HG03457 (cell line): ENCODE measurements around the gene CTH.
"Not testable (repeated sequence)": the region's sequence is repeated elsewhere in the genome, so short reads cannot be mapped to it uniquely, and the experiment has no call there.

Experiments used
- ATAC-seq: cut with Tn5 transposase; IDR thresholded peaks from one replicate; pipeline ENCODE4 v1.9.1; 2021; ENCODE audit warnings: moderate number of reproducible peaks; ENCODE audit not compliant: unreplicated experiment

The CTH gene

GRCh38 chr1:70410604-70411359, at the start of gene CTH:
CTH (plus strand) TSS chr1:70411268; CDS start chr1:70411416, 148 bp downstream.
- ATAC-seq: peak; percentile 98

- no peak for ATAC-seq
Observed at GRCh38 chr1:70361727-70362398, 49.2 kb upstream of the CTH start.

GRCh38 chr1:70364439-70364838, 46.6 kb upstream of the CTH start:
- no peak for ATAC-seq

- ATAC-seq: not testable (repeated sequence)
Observed at GRCh38 chr1:70366425-70366952, 44.6 kb upstream of the CTH start.

- ATAC-seq: not testable (repeated sequence)
Observed at GRCh38 chr1:70366997-70367396, 44.1 kb upstream of the CTH start.

GRCh38 chr1:70367397-70367796, 43.7 kb upstream of the CTH start:
- ATAC-seq: not testable (repeated sequence)

GRCh38 chr1:70371586-70371985, 39.5 kb upstream of the CTH start:
- not testable (repeated sequence) for ATAC-seq

GRCh38 chr1:70372426-70372825, 38.6 kb upstream of the CTH start:
- ATAC-seq: no peak

- not testable (repeated sequence) for ATAC-seq
Observed at GRCh38 chr1:70373580-70373979, 37.5 kb upstream of the CTH start.

- no peak for ATAC-seq
Observed at GRCh38 chr1:70376196-70376595, 34.9 kb upstream of the CTH start.

- peak; percentile 75 for ATAC-seq
Observed at GRCh38 chr1:70382682-70383081, 28.4 kb upstream of the CTH start.

- ATAC-seq: no peak
Observed at GRCh38 chr1:70383483-70383882, 27.6 kb upstream of the CTH start.

- ATAC-seq: no peak
Observed at GRCh38 chr1:70384542-70384941, 26.5 kb upstream of the CTH start.

GRCh38 chr1:70385477-70385876, 25.6 kb upstream of the CTH start:
- ATAC-seq: no peak

GRCh38 chr1:70386121-70386520, 24.9 kb upstream of the CTH start:
- no peak for ATAC-seq

GRCh38 chr1:70387507-70387906, 23.6 kb upstream of the CTH start:
- no peak for ATAC-seq

GRCh38 chr1:70392626-70393025, 18.4 kb upstream of the CTH start:
- no peak for ATAC-seq

GRCh38 chr1:70396607-70397006, 14.5 kb upstream of the CTH start:
- no peak for ATAC-seq

GRCh38 chr1:70397013-70397412, 14.1 kb upstream of the CTH start:
- no peak for ATAC-seq

- no peak for ATAC-seq
Observed at GRCh38 chr1:70400335-70400734, 10.7 kb upstream of the CTH start.

- ATAC-seq: no peak
Observed at GRCh38 chr1:70401974-70402373, 9.1 kb upstream of the CTH start.

GRCh38 chr1:70403759-70404158, 7.3 kb upstream of the CTH start:
- no peak for ATAC-seq
